Activated B cell treated with CpG ODN at 0.5 μM for 24 hours (primary cell): ENCODE data around the gene EHBP1. TPM values are rescaled to one million over a fixed set of nuclear protein-coding genes. Genes with fewer than 3 reads are reported as not detected.

Experiments used
- ATAC-seq: fragments of 200-7000 bp; cut with Tn5 transposase; one replicate; pipeline ENCODE4 v1.10.0; 2021; ENCODE audit warnings: low read depth, mild to moderate bottlenecking, moderate library complexity
- CTCF ChIA-PET: fragments of 350-600 bp; sonication (Branson Sonifier 250); formaldehyde crosslinking; loops from one replicate; lab custom pipeline; 2021; ENCODE audit warnings: antibody characterized with exemption; lab: Charles Lee
- POLR2A ChIA-PET: fragments of 350-600 bp; sonication (Branson Sonifier 250); formaldehyde crosslinking; loops from one replicate; lab custom pipeline; 2021; ENCODE audit warnings: antibody characterized with exemption; lab: Charles Lee
- DNase-seq: peaks from one replicate; pipeline ENCODE4 v3.0.0; 2022
- H3K27ac Mint-ChIP-seq: one replicate; pipeline ENCODE4 v1.8.0; 2020; ENCODE audit warnings: mixed read lengths
- H3K27me3 Mint-ChIP-seq: one replicate; pipeline ENCODE4 v1.8.0; 2021; ENCODE audit warnings: mixed read lengths
- H3K36me3 Mint-ChIP-seq: one replicate; pipeline ENCODE4 v1.8.0; 2021; ENCODE audit warnings: low read depth, mixed read lengths
- H3K4me1 Mint-ChIP-seq: one replicate; pipeline ENCODE4 v1.8.0; 2021; ENCODE audit warnings: mixed read lengths
- H3K4me3 Mint-ChIP-seq: one replicate; pipeline ENCODE4 v1.8.0; 2020; ENCODE audit warnings: mild to moderate bottlenecking, mixed read lengths
- H3K9me3 Mint-ChIP-seq: one replicate; pipeline ENCODE4 v1.8.0; 2020; ENCODE audit warnings: mixed read lengths
- CTCF ChIP-seq: fragments of 200-600 bp; IDR thresholded peaks from one replicate; pipeline ENCODE4 v1.8.0; 2022; ENCODE audit warnings: antibody characterized with exemption, mild to moderate bottlenecking
- intact Hi-C: fragments of 100-400 bp; cut with micrococcal nuclease; formaldehyde crosslinking; loops from one replicate; pipeline ENCODE4 v1.15.1; 2024
- total RNA-seq: library from RNA; stranded (reverse); gene quantifications from 2 replicates; pipeline ENCODE4 v1.2.3, GENCODE V29; 2022

EHBP1 gene
- total RNA-seq, 1 donor from 2014 or later, result 24.0 TPM

- Mint-ChIP-seq H3K27ac (no peak overlapping the region), H3K36me3 (peaks cover 22% of the 10 kb centered on the region), H3K4me3 (no peak overlapping the region), H3K4me1 (no peaks in the 10 kb centered on the region), H3K27me3 (no peaks in the 10 kb centered on the region), H3K9me3 (peaks cover 8% of the 10 kb centered on the region)
- POLR2A ChIA-PET, result no interaction called here
- TF ChIP-seq CTCF, result no peak
- CTCF ChIA-PET, result no interaction called here
- no peak for ATAC-seq
- intact Hi-C loops, result no loop called here
- DNase-seq, result no peak
Observed at GRCh38 chr2:62884086-62884485, 178.6 kb downstream of the EHBP1 start.

GRCh38 chr2:62884514-62884913 lies 179.0 kb downstream of the EHBP1 start:
- no peak for DNase-seq
- Mint-ChIP-seq H3K27me3 (no peaks in the 10 kb centered on the region), H3K27ac (no peak overlapping the region), H3K36me3 (peaks cover 18% of the 10 kb centered on the region), H3K4me3 (no peak overlapping the region), H3K4me1 (no peaks in the 10 kb centered on the region), H3K9me3 (peaks cover 7% of the 10 kb centered on the region)
- TF ChIP-seq CTCF, result no peak
- ChIA-PET CTCF (no interaction called here), POLR2A (no interaction called here)
- no peak for ATAC-seq
- intact Hi-C loops, result no loop called here

GRCh38 chr2:62894966-62895631 lies 189.6 kb downstream of the EHBP1 start:
- ChIA-PET CTCF (no interaction called here), POLR2A (no interaction called here)
- ATAC-seq (no peak), DNase-seq (no peak)
- no peak for TF ChIP-seq CTCF
- no peaks in the 10 kb centered on the region for H3K36me3 Mint-ChIP-seq
- no peak overlapping the region for H3K4me3 Mint-ChIP-seq
- intact Hi-C loops, result no loop called here
- no peak overlapping the region for H3K27ac Mint-ChIP-seq
- H3K9me3 Mint-ChIP-seq, result no peaks in the 10 kb centered on the region
- no peaks in the 10 kb centered on the region for H3K27me3 Mint-ChIP-seq
- no peaks in the 10 kb centered on the region for H3K4me1 Mint-ChIP-seq

- H3K9me3 Mint-ChIP-seq, result no peaks in the 10 kb centered on the region
Observed at GRCh38 chr2:62895632-62896009, 190.1 kb downstream of the EHBP1 start.

More at GRCh38 chr2:62895632-62896009, 190.1 kb downstream of the EHBP1 start:
- no peak overlapping the region for H3K4me3 Mint-ChIP-seq
- ATAC-seq (no peak), DNase-seq (no peak)
- TF ChIP-seq CTCF, result no peak
- CTCF ChIA-PET, result no interaction called here
- H3K36me3 Mint-ChIP-seq, result no peaks in the 10 kb centered on the region
- no peaks in the 10 kb centered on the region for H3K27me3 Mint-ChIP-seq
- no peaks in the 10 kb centered on the region for H3K4me1 Mint-ChIP-seq
- intact Hi-C loops, result no loop called here
- no peak overlapping the region for H3K27ac Mint-ChIP-seq
- POLR2A ChIA-PET, result no interaction called here
